GM12878 (cell line): ENCODE data around the gene GIPC1. TPM values are rescaled to one million over a fixed set of nuclear protein-coding genes. Genes with fewer than 3 reads are reported as not detected.

Experiments
- ATAC-seq: fragments of 200-7000 bp; cut with Tn5 transposase; 3 replicates; pipeline ENCODE4 v1.9.1; 2020; ENCODE audit warnings: mild to moderate bottlenecking, moderate library complexity
- BruUV-seq: library from RNA; stranded (reverse); fragments of 400-500 nt; replicated peaks from 2 replicates; lab custom pipeline; 2021; lab: Mats Ljungman, UMichigan
- CTCF ChIA-PET: fragments of 300-600 bp; sonication (Branson Sonifier 250); formaldehyde crosslinking; extraction: SDS; loops from one replicate; lab custom pipeline; 2021; ENCODE audit warnings: inconsistent platforms; lab: Yijun Ruan, JAX
- POLR2A ChIA-PET: fragments of 350-600 bp; formaldehyde crosslinking; extraction: SDS; loops from one replicate; lab custom pipeline; 2021; ENCODE audit warnings: inconsistent platforms; lab: Charles Lee
- RAD21 ChIA-PET: fragments of 300-600 bp; sonication (Branson Sonifier 250); formaldehyde crosslinking; loops from one replicate; lab custom pipeline; 2023; ENCODE audit warnings: antibody characterized with exemption; ENCODE audit not compliant: unreplicated experiment; lab: Charles Lee
- SMC1A ChIA-PET: fragments of 300-600 bp; sonication (Branson Sonifier 250); formaldehyde crosslinking; loops from one replicate; lab custom pipeline; 2023; ENCODE audit not compliant: unreplicated experiment, uncharacterized antibody; lab: Charles Lee
- DNase-seq: peaks from one replicate; pipeline ENCODE4 v3.0.0-alpha.2; 2011; ENCODE audit warnings: low read depth, low spot score
- FAIRE-seq: peaks from 3 replicates; lab custom pipeline; 2011; peaks lifted over from hg19 to GRCh38; lab: Jason Lieb, UNC
- H2AFZ ChIP-seq: 2 replicates; pipeline ENCODE4 v1.6.0; 2011; ENCODE audit warnings: low read depth, low read length, control low read depth; ENCODE audit not compliant: control insufficient read depth
- H3K27ac ChIP-seq: 2 replicates; pipeline ENCODE4 v1.5.1; 2011; ENCODE audit warnings: control low read depth; ENCODE audit not compliant: control insufficient read depth, insufficient read depth
- H3K27me3 ChIP-seq, 2 experiments: replicated peaks in 1 of 2; 2 replicates each; pipeline versions ENCODE4 v1.6.0 to v1.6.1; 2011; ENCODE audit warnings: low read length in 1 of 2; ENCODE audit not compliant: control insufficient read depth in 2 of 2, insufficient read depth in 2 of 2
- H3K36me3 ChIP-seq, 2 experiments: 2 replicates each; pipeline ENCODE4 v1.5.1; 2011; ENCODE audit warnings: low read length in 1 of 2; ENCODE audit not compliant: control insufficient read depth in 2 of 2, insufficient read depth in 2 of 2
- H3K4me1 ChIP-seq: 2 replicates; pipeline ENCODE4 v1.6.1; 2011; ENCODE audit warnings: mild to moderate bottlenecking, low read length, moderate library complexity, mixed read lengths; ENCODE audit not compliant: control insufficient read depth, insufficient read depth
- H3K4me2 ChIP-seq: 2 replicates; pipeline ENCODE4 v1.6.0; 2011; ENCODE audit warnings: control low read depth; ENCODE audit not compliant: control insufficient read depth, insufficient read depth
- H3K4me3 ChIP-seq: fragments of 200-600 bp; sonication (generic); 2 replicates; pipeline ENCODE4 v1.5.1; 2016
- H3K79me2 ChIP-seq: 2 replicates; pipeline ENCODE4 v1.6.0; 2011; ENCODE audit warnings: low read length; ENCODE audit not compliant: control insufficient read depth, insufficient read depth
- H3K9ac ChIP-seq: 2 replicates; pipeline ENCODE4 v1.8.0; 2011; ENCODE audit warnings: low read length, control low read depth, mixed read lengths; ENCODE audit not compliant: control insufficient read depth, insufficient read depth
- H3K9me3 ChIP-seq: replicated peaks from 3 replicates; pipeline ENCODE4 v1.5.1; 2011; ENCODE audit warnings: mild to moderate bottlenecking, low read length; ENCODE audit not compliant: control insufficient read depth, insufficient read depth
- H4K20me1 ChIP-seq: 2 replicates; pipeline ENCODE4 v1.6.0; 2011; ENCODE audit not compliant: control insufficient read depth, insufficient read depth
- ATF3 ChIP-seq: IDR thresholded peaks from 2 replicates; pipeline ENCODE4 v1.6.1; 2011; ENCODE audit warnings: low read depth, mild to moderate bottlenecking, low read length, moderate library complexity, borderline replicate concordance; ENCODE audit errors: extremely low read depth
- ESRRA ChIP-seq: IDR thresholded peaks from 2 replicates; pipeline ENCODE4 v1.6.1; 2012; ENCODE audit warnings: mild to moderate bottlenecking, low read length, improper control_type of control experiment
- ETV6 ChIP-seq, 2 experiments: fragments of 450-650 bp in 1 of 2; IDR thresholded peaks in 1 of 2; conservative IDR thresholded peaks in 1 of 2; 2 replicates each; pipeline ENCODE4 v1.6.1; 2014; ENCODE audit warnings: antibody characterized with exemption in 1 of 2, borderline replicate concordance in 1 of 2, low read depth in 1 of 2, mild to moderate bottlenecking in 1 of 2, moderate library complexity in 1 of 2
- GABPA ChIP-seq: IDR thresholded peaks from 2 replicates; pipeline ENCODE4 v1.6.1; 2014; ENCODE audit warnings: antibody characterized with exemption, low read depth, mild to moderate bottlenecking, inconsistent platforms
- IRF3 ChIP-seq: fragments of 450-650 bp; IDR thresholded peaks from 2 replicates; pipeline ENCODE4 v1.6.1; 2014; ENCODE audit warnings: mild to moderate bottlenecking
- KLF5 ChIP-seq: fragments of 450-650 bp; IDR thresholded peaks from 2 replicates; pipeline ENCODE4 v1.6.1; 2014; ENCODE audit warnings: mild to moderate bottlenecking; ENCODE audit not compliant: partially characterized antibody
- LARP7 ChIP-seq: fragments of 450-650 bp; IDR thresholded peaks from 2 replicates; pipeline ENCODE4 v1.6.1; 2017; ENCODE audit warnings: mild to moderate bottlenecking
- NR2C1 ChIP-seq: fragments of 450-650 bp; IDR thresholded peaks from 2 replicates; pipeline ENCODE4 v1.6.1; 2017; ENCODE audit warnings: antibody characterized with exemption, mild to moderate bottlenecking, moderate library complexity
- POLR2AphosphoS5 ChIP-seq: IDR thresholded peaks from 2 replicates; pipeline ENCODE4 v1.6.1; 2011; ENCODE audit warnings: mild to moderate bottlenecking, low read length, inconsistent platforms
- SMC3 ChIP-seq: IDR thresholded peaks from 2 replicates; pipeline ENCODE4 v1.6.1; 2011; ENCODE audit warnings: low read length, improper control_type of control experiment, borderline replicate concordance
- ZNF274 ChIP-seq: IDR thresholded peaks from one replicate; pipeline ENCODE4 v1.8.0; 2011; ENCODE audit not compliant: insufficient read length, insufficient read depth
- WGBS: methylation state at CpG from one replicate; pipeline ENCODE4 v1.1.6; 2016; ENCODE audit warnings: low lambda C conversion rate; ENCODE audit not compliant: insufficient replicate concordance, insufficient coverage; ENCODE audit errors: missing lambda C conversion rate; 5-methylcytosine and 5-hydroxymethylcytosine counted together
- in situ Hi-C: fragments of 300-500 bp; cut with MboI; formaldehyde crosslinking; loops from 9 replicates; pipeline ENCODE4 v1.14.3; 2018; ENCODE audit warnings: mixed read lengths
- intact Hi-C: fragments of 100-400 bp; cut with micrococcal nuclease; formaldehyde crosslinking; loops from one replicate; pipeline ENCODE4 v1.14.2; 2022; ENCODE audit not compliant: unreplicated experiment
- polyA plus RNA-seq, 11 experiments: library from polyadenylated mRNA; depleted of rRNA in 4 of 11; unstranded in 6 of 11; stranded (reverse) in 5 of 11; fragments of >200 nt; fragmentation: Nextera tagmentation in 4 of 11; fragmentation: Illumina TruSeq in 1 of 11; extraction: Ambion mirVana in 4 of 11; extraction: Trizol in 1 of 11; gene quantifications; 1 replicate in 1 of 11; 2 replicates in 10 of 11; pipeline versions ENCODE4 v1.2.1 to v1.2.3, GENCODE V29; 2011 to 2016; ENCODE audit warnings: inconsistent platforms in 2 of 11, missing spikeins in 2 of 11, low read depth in 1 of 11
- total RNA-seq, 4 experiments: library from RNA; depleted of rRNA in 3 of 4; stranded (reverse); fragments of >200 nt in 3 of 4; fragmentation: Illumina TruSeq in 1 of 4; extraction: Trizol in 1 of 4; gene quantifications; 2 replicates each; pipeline versions ENCODE4 v1.2.1 to v1.2.3, GENCODE V29; 2013 to 2021

GIPC1 gene
- total and polyA plus RNA-seq, 10 of the 15 experiments (the other 5 are each of a cell fraction or from before 2014, with no cell fraction given) = 0.47 to 24.1 (median 13.6) TPM

- no peak for TF ChIP-seq ZNF274
- no peak for TF ChIP-seq SMC3
- Histone ChIP-seq H3K9me3 (no peaks in the 10 kb centered on the region), H3K4me3 (no peak overlapping the region), H3K79me2 (peaks cover 27% of the 10 kb centered on the region), H3K4me1 (peaks cover 9% of the 10 kb centered on the region), H3K27ac (no peak overlapping the region), H3K9ac (no peak overlapping the region), H4K20me1 (peaks cover 3% of the 10 kb centered on the region; the same call in 1 of the 2 replicates), H3K4me2 (no peak overlapping the region), H2AFZ (no peak overlapping the region), H3K27me3 (no peaks in the 10 kb centered on the region), H3K36me3 (peaks cover 0 to 6% of the 10 kb centered on the region in 2 experiments; a peak in 3 of 4 replicates)
- WGBS = 76% methylated on average over 4 of the region's 4 CpGs
- SMC1A ChIA-PET = interaction anchor here (1.1 kb wide), 1 partner anchor 8 kb away, joined by 3 read pairs; no protein-coding TSS in a partner anchor
- RAD21 ChIA-PET = no interaction called here
- intact Hi-C loops (no loop called here), in situ Hi-C loops (no loop called here)
- FAIRE-seq = no peak
- POLR2A ChIA-PET = interaction anchor here (1.5 kb wide), 1 partner anchor 9 kb away, joined by 3 read pairs; the partner anchor contains the start of gene TECR
- no peak for DNase-seq
- CTCF ChIA-PET = no interaction called here
- no peak for ATAC-seq
- BruUV-seq = no TSS peak
These were observed 24.6 kb upstream of the GIPC1 start for GRCh38 chr19:14520543-14520942.

- intact Hi-C loops (no loop called here), in situ Hi-C loops (no loop called here)
- Histone ChIP-seq H4K20me1 (peaks cover 3% of the 10 kb centered on the region; the same call in 1 of the 2 replicates), H3K9ac (no peak overlapping the region), H3K27me3 (no peaks in the 10 kb centered on the region), H3K9me3 (no peaks in the 10 kb centered on the region), H3K27ac (no peak overlapping the region), H3K4me3 (no peak overlapping the region), H3K4me2 (no peak overlapping the region), H3K4me1 (peaks cover 9% of the 10 kb centered on the region), H3K79me2 (peaks cover 30% of the 10 kb centered on the region), H2AFZ (no peak overlapping the region), H3K36me3 (peaks cover 0 to 8% of the 10 kb centered on the region in 2 experiments; a peak in 3 of 4 replicates)
- POLR2A ChIA-PET = interaction anchor here (1.5 kb wide), 1 partner anchor 9 kb away, joined by 3 read pairs; the partner anchor contains the start of gene TECR
- SMC1A ChIA-PET = interaction anchor here (1.1 kb wide), 1 partner anchor 9 kb away, joined by 3 read pairs; no protein-coding TSS in a partner anchor
- ATAC-seq = no peak
- RAD21 ChIA-PET = no interaction called here
- DNase-seq = no peak
- CTCF ChIA-PET = interaction anchor here (4.9 kb wide), 1 partner anchor 14 kb away, joined by 41 read pairs; no protein-coding TSS in a partner anchor
- no TSS peak for BruUV-seq
- FAIRE-seq = no peak
- 48% methylated on average over 2 of the region's 2 CpGs for WGBS
- TF ChIP-seq GABPA = no peak
- TF ChIP-seq IRF3 = no peak
- TF ChIP-seq LARP7 = no peak
- no peak for TF ChIP-seq NR2C1
- no peak for TF ChIP-seq ETV6 (conservative IDR thresholded peaks at IDR 0.05 in 1 of 2, IDR thresholded peaks at IDR 0.05 in 1 of 2; ENCODE audit: borderline replicate concordance in 1 of 2, low read depth in 1 of 2)
- TF ChIP-seq POLR2AphosphoS5 = no peak
- no peak for TF ChIP-seq ESRRA
- no peak for TF ChIP-seq ATF3
- TF ChIP-seq KLF5 = no peak
These were observed 24.0 kb upstream of the GIPC1 start for GRCh38 chr19:14519860-14520407.
